GM21528 (cell line): Measurements from ENCODE around the gene WWC1.
"Not testable (repeated sequence)": the region's sequence is repeated elsewhere in the genome, so short reads cannot be mapped to it uniquely, and the experiment has no call there.

ENCODE experiments used
- ATAC-seq: cut with Tn5 transposase; IDR thresholded peaks from one replicate; pipeline ENCODE4 v1.9.1; 2021; ENCODE audit warnings: mild to moderate bottlenecking, moderate library complexity; ENCODE audit not compliant: unreplicated experiment, low FRiP score

The WWC1 gene

DNA sequence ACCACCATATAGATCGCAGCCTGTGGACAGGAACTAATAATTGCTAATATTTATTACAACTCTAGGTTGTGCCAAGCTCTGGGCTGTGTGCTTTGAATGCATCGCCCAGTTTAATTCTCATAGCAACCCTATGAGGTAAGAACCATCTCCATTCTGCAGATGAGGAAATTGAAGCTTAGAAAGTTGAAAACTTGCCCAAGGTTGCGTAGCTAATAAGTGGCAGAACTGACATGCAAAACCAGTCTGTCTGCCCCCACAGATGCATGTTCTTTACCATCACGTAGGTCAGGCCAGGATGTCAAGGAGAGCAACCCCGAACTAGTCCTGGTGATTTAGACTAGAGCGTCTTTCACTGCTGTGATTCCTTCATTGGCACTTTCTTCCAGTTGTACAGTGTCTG lies 15.6 kb downstream of the WWC1 start:
- ATAC-seq = no peak

DNA sequence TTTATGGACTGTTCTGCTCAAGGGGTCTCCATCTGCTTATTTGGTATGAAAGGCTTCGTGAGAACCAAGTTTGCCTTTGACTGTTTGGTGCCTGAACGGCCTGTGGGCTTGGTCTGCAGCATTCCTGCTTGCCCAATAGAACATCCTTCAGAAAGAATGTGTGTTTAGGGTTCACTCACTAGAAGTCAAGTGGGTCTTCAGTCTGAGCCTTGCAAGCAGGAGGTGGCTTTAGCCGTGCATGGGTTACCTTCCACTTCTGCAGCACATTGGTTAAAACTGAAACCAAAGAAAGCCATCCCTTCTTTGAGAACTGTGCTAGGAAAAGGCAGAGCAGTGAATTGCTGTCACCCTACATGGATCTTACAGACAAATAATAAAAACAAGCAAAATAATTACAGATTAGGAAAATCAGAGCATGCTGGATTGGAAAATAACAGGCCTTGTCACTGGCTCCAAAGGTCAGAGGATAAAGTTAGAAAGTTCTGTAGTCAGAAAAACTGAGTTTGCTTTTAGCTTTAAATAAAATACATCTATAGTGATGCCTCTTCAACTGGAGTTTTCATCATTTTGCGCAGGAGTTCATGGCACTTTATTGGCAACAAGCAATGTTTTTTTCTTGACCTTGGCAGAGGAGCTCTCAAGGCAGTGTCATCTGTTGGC lies 16.6 kb downstream of the WWC1 start:
- ATAC-seq = no peak

DNA sequence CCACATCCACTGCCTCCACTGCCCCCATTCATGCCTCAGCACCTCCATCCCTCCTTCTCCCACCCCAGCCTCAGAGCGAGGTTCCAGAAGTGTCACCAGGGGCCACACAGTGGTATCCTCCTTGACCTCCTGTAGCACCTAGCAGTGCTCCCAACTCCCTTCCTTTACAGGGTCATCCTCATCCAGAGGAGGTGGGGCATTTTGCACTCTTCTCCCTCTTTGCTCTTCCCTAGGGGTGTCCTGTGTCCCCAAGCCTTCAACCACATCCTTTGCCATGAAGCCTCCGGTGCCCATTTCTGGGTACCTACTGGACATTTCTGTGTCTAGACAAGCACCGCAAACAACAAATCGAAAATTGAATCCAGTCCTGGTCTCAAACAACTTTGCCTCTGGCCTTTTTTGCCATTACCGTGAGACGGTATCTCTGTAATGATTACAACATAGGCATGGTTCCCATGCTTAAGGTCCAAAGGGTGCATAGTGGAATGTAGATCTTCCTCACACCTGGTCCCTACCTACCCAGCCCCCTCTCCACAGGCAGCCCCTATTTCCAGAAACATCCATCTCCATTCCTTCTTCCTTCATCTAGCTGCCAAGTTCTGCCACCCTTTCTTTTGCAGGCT lies 17.6 kb downstream of the WWC1 start:
- ATAC-seq = no peak

GRCh38 chr5:168310541-168310940 lies 19.1 kb downstream of the WWC1 start:
- not testable (repeated sequence) for ATAC-seq

- ATAC-seq = no peak
These were observed 19.7 kb downstream of the WWC1 start for GRCh38 chr5:168311061-168311566.

DNA sequence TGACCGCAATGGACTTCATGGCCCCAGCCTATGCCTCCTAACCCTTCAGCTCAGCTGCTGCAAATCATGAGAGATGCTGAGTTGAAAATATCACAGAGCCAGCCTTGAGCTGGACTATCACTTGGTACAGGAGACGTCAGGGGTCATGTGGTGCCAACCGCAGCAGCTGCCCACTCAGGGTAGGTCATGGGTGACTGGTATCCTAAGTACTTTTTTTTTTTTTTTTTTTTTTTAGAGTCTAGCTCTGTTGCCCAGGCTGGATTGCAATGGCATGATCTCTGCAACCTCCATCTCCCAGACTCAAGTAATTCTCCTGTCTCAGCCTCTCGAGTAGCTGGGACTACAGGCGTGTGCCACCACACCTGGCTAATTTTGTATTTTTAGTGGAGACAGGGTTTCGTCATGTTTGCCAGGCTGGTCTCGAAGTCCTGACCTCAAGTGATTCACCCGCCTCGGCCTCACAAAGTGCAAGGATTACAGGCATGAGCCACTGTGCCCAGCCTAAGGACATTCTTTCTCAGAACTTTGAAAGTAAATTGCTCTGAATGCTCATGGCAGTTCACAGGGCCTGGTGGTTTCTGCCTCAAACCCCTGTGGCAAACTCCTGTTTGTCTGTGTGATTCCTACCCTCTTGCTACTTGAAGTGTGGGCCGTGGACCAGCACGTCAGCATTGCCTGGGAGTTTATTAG lies 21.3 kb downstream of the WWC1 start:
- ATAC-seq = no peak

GRCh38 chr5:168313596-168314204 lies 22.3 kb downstream of the WWC1 start:
- ATAC-seq = no peak

- ATAC-seq = no peak
These were observed 23.4 kb downstream of the WWC1 start for GRCh38 chr5:168314735-168315411.

DNA sequence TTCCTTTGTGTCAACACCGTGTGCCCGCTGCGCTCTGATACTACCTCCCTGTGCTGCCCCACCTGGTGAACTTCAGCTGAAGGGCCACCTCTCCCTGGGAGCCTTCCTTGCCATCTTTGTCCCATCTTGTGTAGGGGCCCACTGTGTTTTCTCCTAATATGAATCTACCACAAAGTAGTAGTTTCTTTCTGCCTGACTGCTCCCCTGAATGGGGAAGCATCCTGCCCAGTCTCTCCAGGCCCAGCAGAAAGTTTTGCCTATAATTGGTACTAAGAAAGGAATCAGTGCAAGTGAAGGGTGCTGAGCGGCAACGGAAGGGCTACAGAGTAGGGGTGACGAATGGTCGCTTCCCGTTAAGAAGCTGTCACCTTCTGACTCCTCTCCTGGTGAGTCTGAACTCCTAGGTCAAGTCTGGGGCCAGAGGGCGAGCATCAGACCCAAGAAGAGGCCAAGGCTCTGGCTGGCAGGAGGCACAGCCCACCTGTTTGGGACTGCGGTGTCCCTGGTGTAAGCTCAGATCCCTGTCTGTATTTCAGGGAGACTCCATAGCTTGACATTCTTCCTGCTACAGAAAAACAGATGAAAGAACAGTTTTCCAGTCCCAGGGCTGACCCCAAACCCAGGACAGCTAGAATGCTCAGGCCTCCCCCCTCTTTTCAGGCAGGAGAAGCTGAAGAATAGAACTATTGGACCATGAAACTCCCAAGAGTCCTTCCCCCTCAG lies 24.1 kb downstream of the WWC1 start:
- ATAC-seq = no peak

- ATAC-seq = no peak
These were observed 24.7 kb downstream of the WWC1 start for GRCh38 chr5:168316139-168316578.

DNA sequence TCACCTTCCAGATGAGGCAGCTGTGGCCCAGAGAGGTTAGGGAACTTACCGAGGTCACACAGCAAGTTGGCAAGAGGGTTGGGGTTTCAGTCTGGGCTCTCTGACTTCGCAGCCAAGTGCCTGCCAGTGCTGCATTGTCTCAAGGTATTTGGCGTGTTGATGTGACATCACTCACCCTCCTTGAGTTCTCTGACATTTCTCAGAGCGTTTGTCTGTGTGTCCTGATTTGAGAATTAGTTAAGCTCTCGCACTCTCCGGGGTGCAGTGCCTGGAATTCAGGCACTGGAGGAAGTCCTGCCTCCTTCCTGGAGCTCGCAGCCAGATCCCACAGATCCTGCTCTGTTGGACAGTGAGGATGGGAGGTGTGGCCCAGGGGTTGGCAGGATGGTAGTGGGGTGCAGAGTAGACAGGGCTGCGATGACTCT lies 25.7 kb downstream of the WWC1 start:
- no peak for ATAC-seq

DNA sequence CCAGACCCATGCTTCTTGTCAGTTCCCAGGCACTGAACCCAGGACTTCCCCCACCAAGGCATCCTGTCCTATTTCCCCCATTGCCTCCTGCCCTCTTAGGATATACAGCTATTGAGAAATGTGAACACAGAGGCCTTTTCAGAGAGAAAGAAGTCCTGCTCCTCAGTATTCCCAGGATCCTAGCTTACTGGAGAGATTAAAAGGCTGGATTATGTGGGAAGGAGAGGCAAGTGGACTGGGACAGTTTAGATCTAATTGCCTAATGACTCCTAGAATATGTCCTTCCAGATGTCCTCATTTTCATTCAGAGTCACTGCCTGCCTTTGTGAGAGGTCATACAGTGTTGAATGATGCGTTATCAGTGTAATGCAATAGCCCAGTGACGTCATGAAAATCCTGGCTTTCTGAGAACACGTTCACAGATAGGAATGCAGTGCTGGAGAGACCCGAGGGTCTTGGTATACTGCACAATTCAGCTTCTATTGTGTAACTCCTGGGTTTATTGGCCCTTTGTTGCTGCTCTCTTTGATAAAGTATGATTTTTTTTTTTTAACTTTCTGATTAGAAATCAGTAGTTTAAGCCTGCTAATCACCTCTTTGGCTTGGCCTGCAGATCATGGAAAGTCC lies 26.2 kb downstream of the WWC1 start:
- ATAC-seq = no peak

GRCh38 chr5:168318240-168318639 lies 26.8 kb downstream of the WWC1 start:
- no peak for ATAC-seq

- ATAC-seq = no peak
These were observed 28.3 kb downstream of the WWC1 start for GRCh38 chr5:168319774-168320173.

- ATAC-seq = no peak
These were observed 29.4 kb downstream of the WWC1 start for GRCh38 chr5:168320805-168321204.

- ATAC-seq = no peak
These were observed 33.6 kb downstream of the WWC1 start for GRCh38 chr5:168324859-168325630.

GRCh38 chr5:168327019-168327421 lies 35.6 kb downstream of the WWC1 start:
- ATAC-seq = no peak

- no peak for ATAC-seq
These were observed 36.0 kb downstream of the WWC1 start for GRCh38 chr5:168327451-168327850.

DNA sequence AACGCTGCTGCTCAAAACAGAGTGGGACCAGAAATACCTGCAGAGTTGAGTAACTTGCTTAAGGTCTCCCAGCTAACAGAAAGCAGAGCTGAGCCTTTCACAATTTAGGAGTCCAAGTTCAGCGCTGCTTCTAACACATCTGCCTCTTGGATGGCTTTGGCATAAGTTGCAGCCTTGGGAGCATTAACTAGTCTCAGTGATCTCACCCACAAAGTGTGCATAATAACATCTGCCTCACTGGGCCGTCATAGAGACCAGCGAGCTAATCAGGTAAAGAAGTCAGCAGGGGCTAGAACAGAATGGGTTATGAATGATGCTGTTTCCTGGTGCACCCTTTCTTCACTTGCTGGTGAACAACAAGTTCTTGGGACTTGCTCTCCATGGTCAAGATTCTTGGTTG lies 36.5 kb downstream of the WWC1 start:
- ATAC-seq = no peak
